GM21619 (cell line): Measurements from ENCODE around the gene MBD5.

Source experiments
- ATAC-seq: cut with Tn5 transposase; IDR thresholded peaks from one replicate; pipeline ENCODE4 v1.9.1; 2021; ENCODE audit not compliant: unreplicated experiment

The MBD5 gene

GRCh38 chr2:148517296-148517695 lies 496.4 kb downstream of the MBD5 start:
- ATAC-seq, result no peak

- no peak for ATAC-seq
Measured at GRCh38 chr2:148517822-148518221, 496.9 kb downstream of the MBD5 start.

- no peak for ATAC-seq
Measured at GRCh38 chr2:148519013-148519412, 498.1 kb downstream of the MBD5 start.

GRCh38 chr2:148521181-148521580 lies 500.3 kb downstream of the MBD5 start:
- ATAC-seq, result no peak

GRCh38 chr2:148523315-148523714 lies 502.4 kb downstream of the MBD5 start:
- ATAC-seq, result no peak

- ATAC-seq, result no peak
Measured at GRCh38 chr2:148524519-148524919, 503.6 kb downstream of the MBD5 start.

GRCh38 chr2:148525130-148525529 lies 504.2 kb downstream of the MBD5 start:
- ATAC-seq, result no peak

GRCh38 chr2:148526509-148527346 lies 505.8 kb downstream of the MBD5 start:
- no peak for ATAC-seq

- no peak for ATAC-seq
Measured at GRCh38 chr2:148527488-148528340, 506.8 kb downstream of the MBD5 start.

GRCh38 chr2:148528356-148529064 lies 507.6 kb downstream of the MBD5 start:
- ATAC-seq, result no peak

GRCh38 chr2:148529745-148530144 lies 508.9 kb downstream of the MBD5 start:
- no peak for ATAC-seq

GRCh38 chr2:148530350-148530749 lies 509.5 kb downstream of the MBD5 start:
- no peak for ATAC-seq

- no peak for ATAC-seq
Measured at GRCh38 chr2:148531235-148531634, 510.3 kb downstream of the MBD5 start.

- no peak for ATAC-seq
Measured at GRCh38 chr2:148531669-148532428, 511.0 kb downstream of the MBD5 start.

GRCh38 chr2:148533004-148533403 lies 512.1 kb downstream of the MBD5 start:
- ATAC-seq, result no peak

- no peak for ATAC-seq
Measured at GRCh38 chr2:148533685-148534084, 512.8 kb downstream of the MBD5 start.

GRCh38 chr2:148534416-148535204 lies 513.7 kb downstream of the MBD5 start:
- no peak for ATAC-seq

GRCh38 chr2:148538375-148538774 lies 517.5 kb downstream of the MBD5 start:
- ATAC-seq, result no peak

- peak; percentile 57 for ATAC-seq
Measured at GRCh38 chr2:148540022-148540421, 519.1 kb downstream of the MBD5 start.

- no peak for ATAC-seq
Measured at GRCh38 chr2:148541792-148542191, 520.9 kb downstream of the MBD5 start.
